WI38 (cell line): ENCODE measurements around the gene LRBA.

ENCODE experiments used
- H3K4me3 ChIP-seq: 2 replicates; pipeline ENCODE4 v1.5.1; 2011; ENCODE audit warnings: low read depth, mild to moderate bottlenecking, control low read depth, low read length
- CTCF ChIP-seq: IDR thresholded peaks from 2 replicates; pipeline ENCODE4 v1.5.1; 2012; ENCODE audit warnings: low read depth, mild to moderate bottlenecking, control low read depth, low read length

LRBA gene

DNA sequence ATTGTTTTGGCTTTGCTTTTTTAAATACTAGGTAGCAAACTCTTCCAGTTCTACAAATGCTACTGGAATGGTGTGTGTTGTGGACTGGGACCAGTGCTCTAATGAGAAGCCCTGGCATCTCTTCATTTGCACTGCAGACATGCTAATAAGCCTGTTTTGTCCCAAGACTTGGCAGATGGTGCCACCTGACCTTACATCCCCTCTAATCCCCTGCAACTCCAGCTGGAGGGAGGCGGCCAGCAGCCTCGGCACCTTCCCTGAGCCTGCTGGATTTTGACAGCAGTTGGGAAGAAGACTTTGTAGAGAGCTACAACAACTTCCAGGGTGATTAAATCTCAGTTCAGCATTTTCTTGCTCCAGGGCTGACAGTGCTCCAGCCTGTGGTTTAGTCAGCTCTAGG is 736.9 kb downstream of the LRBA start:
- no peak overlapping the region for H3K4me3 ChIP-seq
- TF ChIP-seq CTCF = no peak

DNA sequence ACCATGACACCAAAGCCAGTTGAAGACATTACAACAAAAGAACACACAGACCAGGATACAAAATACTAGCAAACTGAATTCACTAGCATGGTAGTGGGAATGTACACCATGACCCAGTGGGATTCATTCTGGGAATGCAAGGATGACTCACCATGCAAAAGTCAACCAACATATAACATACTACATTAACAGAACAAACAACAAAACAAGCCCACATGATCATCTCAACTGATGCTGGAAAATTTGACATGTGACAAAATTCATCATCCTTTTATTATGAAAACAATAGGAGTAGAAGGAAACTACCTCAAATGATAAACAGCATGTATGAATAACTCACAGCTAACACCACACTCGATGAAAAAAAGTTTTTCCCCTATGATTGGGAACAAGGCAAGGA is 746.6 kb downstream of the LRBA start:
- no peak for TF ChIP-seq CTCF
- no peak overlapping the region for H3K4me3 ChIP-seq

- no peak for TF ChIP-seq CTCF
These were observed 749.3 kb downstream of the LRBA start for GRCh38 chr4:150265806-150266205.

GRCh38 chr4:150264595-150265161 is 750.4 kb downstream of the LRBA start:
- TF ChIP-seq CTCF = no peak

More at GRCh38 chr4:150265806-150266205, 749.3 kb downstream of the LRBA start:
- H3K4me3 ChIP-seq = no peak overlapping the region

GRCh38 chr4:150262611-150263010 is 752.5 kb downstream of the LRBA start:
- TF ChIP-seq CTCF = no peak
- H3K4me3 ChIP-seq = no peak overlapping the region

More at GRCh38 chr4:150264595-150265161, 750.4 kb downstream of the LRBA start:
- H3K4me3 ChIP-seq = no peak overlapping the region

GRCh38 chr4:150261571-150261970 is 753.5 kb downstream of the LRBA start:
- H3K4me3 ChIP-seq = no peak overlapping the region
- no peak for TF ChIP-seq CTCF

- no peak overlapping the region for H3K4me3 ChIP-seq
- no peak for TF ChIP-seq CTCF
These were observed 755.1 kb downstream of the LRBA start for GRCh38 chr4:150259861-150260567.
